EL (cell line): ENCODE data around the gene DLX4.

Source experiments
- DNase-seq: peaks from one replicate; pipeline ENCODE4 v3.0.0-alpha.2; 2016

Gene DLX4

GRCh38 chr17:49970498-49970897, 1.5 kb downstream of the DLX4 start:
- no peak for DNase-seq

- no peak for DNase-seq
These were observed 2.3 kb downstream of the DLX4 start for GRCh38 chr17:49971199-49971847.

- DNase-seq, result no peak
These were observed 3.0 kb downstream of the DLX4 start for GRCh38 chr17:49971848-49972485.

GRCh38 chr17:49972486-49973270, 3.7 kb downstream of the DLX4 start:
- DNase-seq, result no peak

- no peak for DNase-seq
These were observed 4.3 kb downstream of the DLX4 start for GRCh38 chr17:49973271-49973615.

GRCh38 chr17:49975531-49975930, 6.5 kb downstream of the DLX4 start:
- no peak for DNase-seq

GRCh38 chr17:49976163-49976827, 7.3 kb downstream of the DLX4 start:
- no peak for DNase-seq

GRCh38 chr17:49976828-49977202, 7.8 kb downstream of the DLX4 start:
- DNase-seq, result no peak

GRCh38 chr17:49977463-49978389, 8.7 kb downstream of the DLX4 start:
- DNase-seq, result no peak

- no peak for DNase-seq
These were observed 9.5 kb downstream of the DLX4 start for GRCh38 chr17:49978501-49978900.

- no peak for DNase-seq
These were observed 10.9 kb downstream of the DLX4 start for GRCh38 chr17:49979748-49980479.

GRCh38 chr17:49980703-49981197, 11.8 kb downstream of the DLX4 start:
- DNase-seq, result no peak

- DNase-seq, result no peak
These were observed 15.3 kb downstream of the DLX4 start for GRCh38 chr17:49984283-49984682.

- no peak for DNase-seq
These were observed 15.8 kb downstream of the DLX4 start for GRCh38 chr17:49984776-49985175.

- DNase-seq, result no peak
These were observed 16.5 kb downstream of the DLX4 start for GRCh38 chr17:49985310-49985990.

- DNase-seq, result no peak
These were observed 17.7 kb downstream of the DLX4 start for GRCh38 chr17:49986396-49987289.

- DNase-seq, result no peak
These were observed 18.2 kb downstream of the DLX4 start for GRCh38 chr17:49987290-49987585.

GRCh38 chr17:49987681-49988441, 18.9 kb downstream of the DLX4 start:
- DNase-seq, result peak; percentile 60

- DNase-seq, result no peak
These were observed 20.5 kb downstream of the DLX4 start for GRCh38 chr17:49989518-49989880.
